Measurements from ENCODE around the gene SERPINI1. TPM values are rescaled to one million over a fixed set of nuclear protein-coding genes. Genes with fewer than 3 reads are reported as not detected.

SERPINI1 gene
- total RNA-seq, 2 experiments from 2014 or later = 0.83 to 1.0 TPM

DNA sequence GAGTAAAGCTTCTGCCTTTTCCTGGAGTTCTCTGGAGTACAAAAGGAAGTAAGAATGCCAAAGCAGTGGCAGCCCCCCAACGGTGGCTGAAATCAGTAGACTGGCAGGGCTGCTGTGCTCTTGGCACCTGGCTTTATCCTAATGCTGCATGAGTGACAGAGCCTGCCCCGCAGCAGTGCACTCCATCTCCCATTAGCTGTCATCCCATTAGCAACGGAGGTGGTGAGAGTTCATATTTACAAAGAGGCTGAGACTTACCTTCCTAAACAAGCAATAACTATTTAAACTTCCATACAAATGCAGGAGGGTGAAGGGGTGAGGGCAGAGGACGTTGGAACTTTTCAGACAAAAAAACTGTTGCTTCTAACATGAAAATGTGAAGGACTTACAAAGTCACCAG is 51.9 kb downstream of the SERPINI1 start:
- H3K36me3 Mint-ChIP-seq (ENCODE audit: low read depth) = no peaks in the 10 kb centered on the region
- POLR2A ChIA-PET = no interaction called here
- H3K27me3 Mint-ChIP-seq = no peaks in the 10 kb centered on the region
- H3K9me3 Mint-ChIP-seq = no peaks in the 10 kb centered on the region
- DNase-seq = no peak
- TF ChIP-seq, protein P1, sequence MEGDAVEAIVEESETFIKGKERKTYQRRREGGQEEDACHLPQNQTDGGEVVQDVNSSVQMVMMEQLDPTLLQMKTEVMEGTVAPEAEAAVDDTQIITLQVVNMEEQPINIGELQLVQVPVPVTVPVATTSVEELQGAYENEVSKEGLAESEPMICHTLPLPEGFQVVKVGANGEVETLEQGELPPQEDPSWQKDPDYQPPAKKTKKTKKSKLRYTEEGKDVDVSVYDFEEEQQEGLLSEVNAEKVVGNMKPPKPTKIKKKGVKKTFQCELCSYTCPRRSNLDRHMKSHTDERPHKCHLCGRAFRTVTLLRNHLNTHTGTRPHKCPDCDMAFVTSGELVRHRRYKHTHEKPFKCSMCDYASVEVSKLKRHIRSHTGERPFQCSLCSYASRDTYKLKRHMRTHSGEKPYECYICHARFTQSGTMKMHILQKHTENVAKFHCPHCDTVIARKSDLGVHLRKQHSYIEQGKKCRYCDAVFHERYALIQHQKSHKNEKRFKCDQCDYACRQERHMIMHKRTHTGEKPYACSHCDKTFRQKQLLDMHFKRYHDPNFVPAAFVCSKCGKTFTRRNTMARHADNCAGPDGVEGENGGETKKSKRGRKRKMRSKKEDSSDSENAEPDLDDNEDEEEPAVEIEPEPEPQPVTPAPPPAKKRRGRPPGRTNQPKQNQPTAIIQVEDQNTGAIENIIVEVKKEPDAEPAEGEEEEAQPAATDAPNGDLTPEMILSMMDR (IDR thresholded peaks at IDR 0.05) = no peak
- no peak overlapping the region for H3K4me3 Mint-ChIP-seq
- intact Hi-C loops (cut with micrococcal nuclease) = no loop called here
- ATAC-seq = no peak
- H3K27ac Mint-ChIP-seq = no peak overlapping the region
- CTCF ChIA-PET = interaction anchor here (0.8 kb wide), 1 partner anchor 407 kb away, joined by 3 read pairs; the partner anchor contains the start of gene ZBBX
- H3K4me1 Mint-ChIP-seq (ENCODE audit: low read depth) = no peaks in the 10 kb centered on the region

DNA sequence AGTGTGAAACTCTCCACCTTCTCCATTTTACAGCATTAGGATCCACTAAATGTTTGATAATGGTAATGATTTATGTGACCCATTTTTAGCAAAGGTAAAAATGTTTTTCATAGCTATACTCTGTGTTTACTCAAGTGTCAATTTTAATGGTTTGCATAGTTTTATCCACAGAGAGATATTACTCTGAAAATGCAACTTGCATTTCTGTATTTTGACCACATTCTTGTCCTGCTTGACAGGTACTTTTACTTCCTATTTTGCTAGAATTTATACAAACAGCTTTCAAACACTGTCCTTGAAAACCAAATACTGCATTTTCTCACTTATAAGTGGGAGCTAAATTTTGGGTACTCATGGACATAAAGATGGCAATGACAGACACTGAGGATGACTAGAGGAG is 62.9 kb downstream of the SERPINI1 start:
- Mint-ChIP-seq H3K36me3 (ENCODE audit: low read depth) (no peaks in the 10 kb centered on the region), H3K27me3 (no peaks in the 10 kb centered on the region), H3K9me3 (no peaks in the 10 kb centered on the region), H3K27ac (no peak overlapping the region), H3K4me1 (ENCODE audit: low read depth) (no peaks in the 10 kb centered on the region), H3K4me3 (no peak overlapping the region)
- ChIA-PET POLR2A (no interaction called here), CTCF (no interaction called here)
- TF ChIP-seq, protein P1 (IDR thresholded peaks at IDR 0.05) = no peak
- DNase-seq (no peak), ATAC-seq (no peak)
- intact Hi-C loops (cut with micrococcal nuclease) = no loop called here

DNA sequence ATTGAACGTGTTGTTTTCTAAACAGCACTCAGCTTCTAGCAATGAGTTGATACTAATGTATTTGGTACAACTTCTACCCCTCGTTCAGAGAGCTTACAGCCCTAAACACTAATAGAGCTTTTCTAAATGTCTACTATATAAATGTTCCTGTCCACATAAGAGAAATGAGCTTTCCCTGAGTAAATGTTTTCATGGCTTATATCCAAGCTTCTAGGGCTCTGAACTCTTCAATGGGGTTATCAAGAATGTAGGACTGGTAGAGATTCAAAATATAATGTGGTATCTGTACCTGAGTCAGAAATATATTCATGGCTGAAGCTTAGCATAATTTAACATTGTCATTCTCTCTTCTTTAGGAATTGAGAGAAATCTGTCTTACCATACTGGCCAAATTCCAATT is 73.4 kb downstream of the SERPINI1 start:
- Mint-ChIP-seq H3K9me3 (no peaks in the 10 kb centered on the region), H3K27ac (no peak overlapping the region), H3K27me3 (no peaks in the 10 kb centered on the region), H3K36me3 (ENCODE audit: low read depth) (no peaks in the 10 kb centered on the region), H3K4me3 (no peak overlapping the region), H3K4me1 (ENCODE audit: low read depth) (no peaks in the 10 kb centered on the region)
- intact Hi-C loops (cut with micrococcal nuclease) = no loop called here
- ATAC-seq = no peak
- ChIA-PET CTCF (no interaction called here), POLR2A (no interaction called here)
- TF ChIP-seq, protein P1 (IDR thresholded peaks at IDR 0.05) = no peak
- no peak for DNase-seq

DNA sequence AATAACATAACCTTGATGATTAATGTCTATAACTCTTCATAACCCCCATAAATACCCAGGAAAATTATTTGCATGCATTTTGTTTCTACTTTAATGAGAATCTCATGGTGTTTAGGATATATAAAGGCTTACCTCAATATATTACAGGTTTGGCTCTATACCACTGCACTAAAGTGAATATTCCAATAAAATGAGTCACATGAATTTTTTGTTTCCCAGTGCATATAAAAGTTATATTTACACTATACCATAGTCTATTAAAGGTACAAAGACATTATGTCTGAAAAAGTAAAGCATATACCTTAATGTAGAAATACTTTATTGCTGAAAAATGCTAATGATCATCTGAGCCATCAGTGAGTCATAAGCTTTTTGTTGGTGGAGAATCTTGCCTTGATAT is 74.7 kb downstream of the SERPINI1 start:
- ATAC-seq (no peak), DNase-seq (no peak)
- H3K9me3 Mint-ChIP-seq = no peaks in the 10 kb centered on the region
- CTCF ChIA-PET = no interaction called here
- no peaks in the 10 kb centered on the region for H3K4me1 Mint-ChIP-seq (ENCODE audit: low read depth)
- no peaks in the 10 kb centered on the region for H3K27me3 Mint-ChIP-seq
- no peaks in the 10 kb centered on the region for H3K36me3 Mint-ChIP-seq (ENCODE audit: low read depth)
- TF ChIP-seq, protein P1 (IDR thresholded peaks at IDR 0.05) = no peak
- intact Hi-C loops (cut with micrococcal nuclease) = no loop called here
- POLR2A ChIA-PET = no interaction called here
- H3K4me3 Mint-ChIP-seq = no peak overlapping the region
- no peak overlapping the region for H3K27ac Mint-ChIP-seq

DNA sequence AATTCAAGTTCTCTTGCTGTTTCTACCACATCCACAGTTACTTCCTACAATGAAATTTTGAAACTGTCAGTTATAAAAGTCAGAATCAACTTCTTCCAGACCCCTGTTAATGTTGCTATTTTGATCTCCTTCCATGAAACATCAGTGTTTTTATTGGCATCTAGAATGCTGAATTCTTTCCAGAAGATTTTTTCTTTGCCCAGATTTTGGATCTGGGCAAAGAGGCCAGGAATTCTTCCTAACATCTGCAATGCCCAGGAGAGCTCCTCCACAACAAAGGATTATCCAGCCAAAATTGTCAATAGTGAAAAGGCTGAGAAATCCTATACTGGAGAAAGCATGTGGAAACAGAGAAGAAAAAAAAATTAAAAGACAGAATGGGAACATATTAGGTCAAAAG is 75.5 kb downstream of the SERPINI1 start:
- Mint-ChIP-seq H3K9me3 (no peaks in the 10 kb centered on the region), H3K36me3 (ENCODE audit: low read depth) (no peaks in the 10 kb centered on the region), H3K4me3 (no peak overlapping the region), H3K27me3 (no peaks in the 10 kb centered on the region), H3K4me1 (ENCODE audit: low read depth) (no peaks in the 10 kb centered on the region), H3K27ac (no peak overlapping the region)
- TF ChIP-seq, protein P1 (IDR thresholded peaks at IDR 0.05) = no peak
- intact Hi-C loops (cut with micrococcal nuclease) = no loop called here
- DNase-seq (no peak), ATAC-seq (no peak)
- ChIA-PET POLR2A (no interaction called here), CTCF (no interaction called here)

Measured in activated CD8-positive, alpha-beta T cell treated with anti-CD3 and anti-CD28 coated beads for 36 hours (primary cell).